Adipose tissue (tissue), 3 donors: ENCODE data around the gene MATN4. TPM values are rescaled to one million over a fixed set of nuclear protein-coding genes. Genes with fewer than 3 reads are reported as not detected.
"Not testable (repeated sequence)": the region's sequence is repeated elsewhere in the genome, so short reads cannot be mapped to it uniquely, and the experiment has no call there.

Experiments
- H3K27ac ChIP-seq: one replicate; pipeline ENCODE4 v1.5.1; 2013; ENCODE audit warnings: low read depth, low read length
- WGBS, 3 donors: extraction: QIAGEN DNeasy Blood & Tissue Kit; methylation state at CpG; one replicate each; pipeline ENCODE4 v1.1.7; 2013; 5-methylcytosine and 5-hydroxymethylcytosine counted together
- polyA plus RNA-seq, 3 donors: library from polyadenylated mRNA; stranded (reverse); fragments of 200-250 nt; gene quantifications; one replicate each; pipeline ENCODE4 v1.2.3, GENCODE V29; 2013
- donor health status: healthy with polysubstance abuse.
- donor health status: Bipolar disorder and iron deficiency.
- donor health status: healthy.

The MATN4 gene
- 1 to 10 TPM in 1 of 3 donors, under 1 TPM in 1, not detected in 1; 0.07 to 4.8 TPM for polyA plus RNA-seq

- no peak within 1 kb of the TSS for H3K27ac ChIP-seq
- 20 to 37% (median 36%) methylated on average over 20 of the region's 20 CpGs for WGBS, 3 donors
Observed at GRCh38 chr20:45308117-45308778, at the start of gene MATN4. Gene MATN4 (minus strand): TSS chr20:45308299. CDS start chr20:45305582, 2,717 bp downstream.

- no peak overlapping the region for H3K27ac ChIP-seq
- 49 to 80% (median 65%) methylated on average over 5 of the region's 5 CpGs for WGBS, 3 donors
Observed at GRCh38 chr20:45355209-45356084, 47.3 kb upstream of the MATN4 start.

- H3K27ac ChIP-seq = no peak overlapping the region
- WGBS, 3 donors = 74 to 82% (median 75%) methylated on average over 9 of the region's 9 CpGs
Observed at GRCh38 chr20:45354423-45355208, 46.5 kb upstream of the MATN4 start.

GRCh38 chr20:45353746-45354145 is 45.6 kb upstream of the MATN4 start:
- WGBS, 3 donors = 87 to 100% (median 100%) methylated on average over 1 of the region's 1 CpG
- H3K27ac ChIP-seq = no peak overlapping the region

- WGBS, 3 donors = 90 to 94% (median 91%) methylated on average over 3 of the region's 3 CpGs
- no peak overlapping the region for H3K27ac ChIP-seq
Observed at GRCh38 chr20:45352729-45353128, 44.6 kb upstream of the MATN4 start.

- 92 to 95% (median 94%) methylated on average over 10 of the region's 10 CpGs for WGBS, 3 donors
- not testable (repeated sequence) for H3K27ac ChIP-seq
Observed at GRCh38 chr20:45350795-45351194, 42.7 kb upstream of the MATN4 start.

GRCh38 chr20:45350217-45350616 is 42.1 kb upstream of the MATN4 start:
- H3K27ac ChIP-seq = no peak overlapping the region
- WGBS, 3 donors = 37 to 55% (median 45%) methylated on average over 1 of the region's 1 CpG

- WGBS, 3 donors = 2% methylated on average over 53 to 77 of the region's 77 CpGs
- no peak within 1 kb of the TSS for H3K27ac ChIP-seq
Observed at GRCh38 chr20:45347936-45348778, 40.1 kb upstream of the MATN4 start, which contains the start of gene SDC4. Gene SDC4 (minus strand): TSS chr20:45348424. CDS start chr20:45348384, 40 bp downstream.

GRCh38 chr20:45347297-45347935 is 39.3 kb upstream of the MATN4 start:
- no peak overlapping the region for H3K27ac ChIP-seq
- WGBS, 3 donors = 15 to 33% (median 26%) methylated on average over 10 of the region's 10 CpGs

GRCh38 chr20:45346851-45347250 is 38.8 kb upstream of the MATN4 start:
- WGBS, 3 donors = 31 to 78% (median 74%) methylated on average over 5 of the region's 5 CpGs
- no peak overlapping the region for H3K27ac ChIP-seq

- WGBS, 3 donors = 20 to 68% (median 67%) methylated on average over 3 of the region's 3 CpGs
Observed at GRCh38 chr20:45346291-45346718, 38.2 kb upstream of the MATN4 start.

GRCh38 chr20:45345104-45345936 is 37.2 kb upstream of the MATN4 start:
- H3K27ac ChIP-seq = no peak overlapping the region
- WGBS, 3 donors = 28 to 73% (median 63%) methylated on average over 9 of the region's 9 CpGs

More at GRCh38 chr20:45346291-45346718, 38.2 kb upstream of the MATN4 start:
- no peak overlapping the region for H3K27ac ChIP-seq

GRCh38 chr20:45344168-45344860 is 36.2 kb upstream of the MATN4 start:
- WGBS, 3 donors = 19 to 42% (median 27%) methylated on average over 9 of the region's 9 CpGs
- no peak overlapping the region for H3K27ac ChIP-seq

- 23 to 69% (median 66%) methylated on average over 6 of the region's 6 CpGs for WGBS, 3 donors
- H3K27ac ChIP-seq = no peak overlapping the region
Observed at GRCh38 chr20:45343532-45344167, 35.6 kb upstream of the MATN4 start.

- H3K27ac ChIP-seq = no peak overlapping the region
- 26 to 73% (median 72%) methylated on average over 6 of the region's 6 CpGs for WGBS, 3 donors
Observed at GRCh38 chr20:45342855-45343531, 34.9 kb upstream of the MATN4 start.
